Stimulated activated CD8-positive, alpha-beta memory T cell treated with anti-CD3 and anti-CD28 coated beads, Interleukin-2, amount 100 ng/mL, for 48 hours (primary cell): ENCODE measurements around the gene CD22.
"Not testable (repeated sequence)": the region's sequence is repeated elsewhere in the genome, so short reads cannot be mapped to it uniquely, and the experiment has no call there.

Source experiments
- DNase-seq, 2 donors: peaks; one replicate each; pipeline ENCODE4 v3.0.0-alpha.2; 2020; ENCODE audit warnings: low read depth in 2 of 2

Gene CD22

DNA sequence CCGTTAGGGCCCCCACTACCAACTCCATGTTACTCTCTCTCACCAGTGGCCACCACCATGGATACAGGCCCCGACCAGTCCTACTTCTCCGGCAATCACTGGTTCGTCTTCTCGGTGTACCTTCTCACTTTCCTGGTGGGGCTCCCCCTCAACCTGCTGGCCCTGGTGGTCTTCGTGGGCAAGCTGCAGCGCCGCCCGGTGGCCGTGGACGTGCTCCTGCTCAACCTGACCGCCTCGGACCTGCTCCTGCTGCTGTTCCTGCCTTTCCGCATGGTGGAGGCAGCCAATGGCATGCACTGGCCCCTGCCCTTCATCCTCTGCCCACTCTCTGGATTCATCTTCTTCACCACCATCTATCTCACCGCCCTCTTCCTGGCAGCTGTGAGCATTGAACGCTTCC is 29.8 kb downstream of the CD22 start:
- not testable (repeated sequence) for DNase-seq

DNA sequence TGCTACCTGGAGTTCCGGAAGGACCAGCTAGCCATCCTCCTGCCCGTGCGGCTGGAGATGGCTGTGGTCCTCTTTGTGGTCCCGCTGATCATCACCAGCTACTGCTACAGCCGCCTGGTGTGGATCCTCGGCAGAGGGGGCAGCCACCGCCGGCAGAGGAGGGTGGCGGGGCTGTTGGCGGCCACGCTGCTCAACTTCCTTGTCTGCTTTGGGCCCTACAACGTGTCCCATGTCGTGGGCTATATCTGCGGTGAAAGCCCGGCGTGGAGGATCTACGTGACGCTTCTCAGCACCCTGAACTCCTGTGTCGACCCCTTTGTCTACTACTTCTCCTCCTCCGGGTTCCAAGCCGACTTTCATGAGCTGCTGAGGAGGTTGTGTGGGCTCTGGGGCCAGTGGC is 30.4 kb downstream of the CD22 start:
- not testable (repeated sequence) for DNase-seq

DNA sequence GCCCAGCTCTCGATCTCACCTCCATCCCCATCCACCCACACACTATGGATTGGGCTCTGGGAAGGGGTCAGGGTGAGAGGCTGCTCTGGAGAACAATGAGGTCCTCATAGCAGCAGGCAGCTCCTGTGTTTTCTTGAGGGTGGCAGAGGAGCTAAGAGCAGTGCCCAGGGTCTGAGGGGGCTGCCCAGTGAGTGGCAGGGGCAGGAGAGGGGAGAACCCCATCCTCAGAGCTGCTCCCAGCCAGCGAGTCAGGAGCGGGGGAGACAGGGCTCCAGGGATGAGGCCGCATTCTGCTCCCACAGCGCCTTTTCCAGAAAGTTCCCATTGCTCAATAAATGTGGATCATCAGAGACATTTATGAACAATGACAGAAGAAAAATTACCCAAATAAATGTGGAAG is 31.1 kb downstream of the CD22 start:
- not testable (repeated sequence) for DNase-seq

DNA sequence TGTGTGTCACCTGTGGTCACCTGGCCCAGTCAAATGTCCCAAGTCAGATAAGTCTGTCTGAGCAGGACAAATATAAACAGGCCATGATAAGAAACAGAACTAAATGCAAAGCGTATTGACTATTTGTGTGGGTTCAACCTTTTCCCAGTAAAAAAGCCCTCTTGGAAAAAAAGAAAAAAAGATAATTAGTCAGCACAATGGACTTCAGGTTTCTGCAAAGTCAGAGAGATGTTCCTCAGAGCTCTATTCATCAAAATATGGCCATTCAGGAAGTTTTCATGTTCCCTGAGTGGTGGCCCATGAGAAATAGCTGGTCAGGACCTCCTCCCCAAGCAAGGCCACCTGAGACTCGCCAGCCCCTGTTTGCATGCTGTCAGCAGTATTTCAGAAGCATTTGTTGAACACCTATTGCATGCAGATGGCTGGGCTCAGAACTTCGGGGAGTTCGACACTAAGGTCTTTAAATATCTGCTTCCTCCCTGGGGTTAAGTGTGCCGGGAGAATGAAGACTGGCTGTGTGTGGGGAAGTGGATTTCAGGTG is 32.0 kb downstream of the CD22 start:
- DNase-seq, result no peak

DNA sequence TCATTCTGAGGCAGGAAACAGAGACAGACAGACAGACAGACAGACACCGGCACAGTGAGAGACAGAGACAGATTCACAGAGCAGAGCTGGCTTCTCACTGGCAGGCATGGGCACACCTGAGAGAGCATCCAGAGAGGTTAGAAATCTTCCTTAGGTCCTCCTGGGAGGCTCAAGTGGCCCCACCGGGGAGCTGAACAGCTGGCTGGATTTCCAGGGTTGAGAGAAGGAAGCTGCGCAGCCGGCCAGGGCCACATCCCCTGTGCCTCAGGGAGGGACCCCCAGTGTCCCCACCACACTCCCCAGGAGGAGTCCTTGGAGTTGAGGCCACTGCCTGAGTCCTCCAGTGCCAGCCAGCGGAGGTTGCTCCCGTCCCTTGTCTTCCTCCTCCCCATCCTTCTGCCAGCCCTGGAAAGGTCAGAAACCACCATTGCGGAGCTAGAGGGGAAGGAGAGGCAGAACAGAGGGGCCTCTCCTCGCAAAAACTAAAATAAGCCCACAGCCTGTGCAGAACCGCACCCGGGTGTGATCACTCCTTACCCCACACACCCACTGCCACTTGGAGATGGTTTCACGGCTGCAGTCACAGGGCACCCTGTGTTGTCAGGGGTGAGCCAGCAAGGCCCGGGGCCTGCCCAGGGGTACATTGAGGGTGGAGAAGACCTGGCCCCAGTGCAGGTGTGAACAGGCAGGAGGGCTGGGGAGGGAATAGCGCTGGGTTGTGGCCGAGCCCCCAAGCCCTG is 33.4 kb downstream of the CD22 start:
- DNase-seq, result no peak

DNA sequence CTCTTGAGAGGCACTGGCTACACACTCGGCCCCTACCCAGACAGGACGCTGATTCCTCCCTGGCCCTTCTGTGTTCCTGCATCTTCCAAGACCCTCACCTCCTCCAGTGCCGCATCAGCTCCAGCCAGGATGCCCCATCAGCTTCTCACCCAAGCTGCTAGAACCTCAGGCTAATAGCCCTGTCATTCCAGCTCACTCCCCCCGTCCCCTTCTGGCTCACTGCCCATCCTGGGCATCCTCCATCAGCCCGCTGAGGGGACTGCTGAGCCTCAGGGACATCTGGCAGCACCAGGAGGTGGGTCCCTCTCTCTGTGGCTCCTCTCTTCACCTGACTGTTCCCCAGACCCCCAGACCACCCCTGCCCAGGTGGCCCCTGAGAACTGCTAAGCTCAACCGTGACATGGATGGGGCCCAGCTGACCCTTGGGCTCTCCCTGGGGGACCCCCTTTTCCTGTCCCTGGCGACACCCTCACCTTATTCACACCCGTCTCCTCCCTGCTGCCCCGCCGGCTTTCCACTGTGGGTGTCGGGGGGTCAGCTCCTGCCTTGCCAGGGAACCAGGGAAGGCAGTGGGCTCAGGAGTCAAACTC is 34.1 kb downstream of the CD22 start:
- no peak for DNase-seq

DNA sequence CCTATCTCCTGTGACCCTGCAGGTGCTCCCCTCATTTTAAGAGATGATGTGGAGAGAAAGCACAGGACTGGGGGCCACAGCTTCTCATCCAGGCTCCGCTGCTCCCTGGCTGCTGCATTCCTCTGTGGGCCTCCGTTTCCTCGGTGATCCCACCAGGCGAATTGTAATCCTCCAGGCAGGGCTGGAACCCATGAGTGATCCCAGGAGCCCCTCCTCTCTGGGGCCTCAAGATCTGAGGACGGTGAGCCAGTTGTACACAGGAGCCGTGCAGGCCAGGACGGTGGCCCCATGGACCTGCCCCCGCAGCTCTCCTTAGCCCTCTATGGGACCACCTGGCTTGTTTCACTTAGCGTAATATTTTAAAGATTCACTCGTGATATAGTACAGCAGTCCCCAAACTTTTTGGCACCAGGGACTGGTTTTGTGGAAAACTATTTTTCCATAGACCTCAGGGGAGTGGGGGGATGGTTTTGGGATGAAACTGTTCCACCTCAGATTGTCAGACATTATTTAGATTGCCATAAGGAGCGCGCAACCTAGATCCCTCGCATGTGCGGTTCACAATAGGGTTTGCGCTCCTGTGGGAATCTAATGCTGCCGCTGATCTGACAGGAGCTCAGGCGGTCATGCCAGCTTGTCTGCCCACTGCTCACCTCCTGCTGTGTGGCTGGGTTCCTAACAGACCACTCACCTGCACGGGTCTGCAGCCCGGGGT is 34.9 kb downstream of the CD22 start:
- DNase-seq, result no peak

DNA sequence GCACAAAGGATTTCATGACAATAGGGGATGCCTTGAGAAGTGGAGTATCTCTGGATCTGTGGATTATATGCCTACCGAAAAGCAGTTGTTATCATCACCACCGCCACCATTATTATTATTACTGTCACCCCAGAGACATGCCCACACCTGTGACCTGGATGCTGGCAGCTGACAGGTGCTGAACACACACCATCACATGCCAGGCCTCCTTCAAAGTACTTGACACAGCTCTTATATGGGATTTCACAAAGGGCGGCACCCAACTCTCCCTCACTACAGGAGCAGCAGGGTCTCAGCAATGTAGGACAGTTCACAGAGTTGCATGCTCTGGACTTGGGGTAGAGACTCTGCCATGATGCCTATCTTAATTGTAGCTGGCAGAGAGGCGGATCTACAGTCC is 36.3 kb downstream of the CD22 start:
- DNase-seq, result no peak

DNA sequence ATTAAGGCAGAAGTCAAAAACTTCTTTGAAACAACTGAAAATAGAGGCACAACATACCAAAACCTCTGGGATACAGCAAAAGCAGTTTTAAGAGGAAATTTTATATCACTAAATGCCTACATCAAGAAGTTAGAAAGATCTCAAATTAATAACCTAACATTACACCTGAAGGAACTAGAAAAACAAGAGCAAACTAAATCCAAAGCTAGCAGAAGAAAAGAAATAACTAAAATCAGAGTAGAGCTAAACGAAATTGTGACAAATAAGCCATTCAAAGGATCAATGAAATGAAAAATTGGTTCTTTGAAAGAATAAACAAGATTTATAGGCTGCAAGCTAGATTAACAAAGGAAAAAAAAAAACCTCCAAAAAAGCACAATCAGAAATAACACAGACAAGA is 39.4 kb downstream of the CD22 start:
- DNase-seq, result no peak

DNA sequence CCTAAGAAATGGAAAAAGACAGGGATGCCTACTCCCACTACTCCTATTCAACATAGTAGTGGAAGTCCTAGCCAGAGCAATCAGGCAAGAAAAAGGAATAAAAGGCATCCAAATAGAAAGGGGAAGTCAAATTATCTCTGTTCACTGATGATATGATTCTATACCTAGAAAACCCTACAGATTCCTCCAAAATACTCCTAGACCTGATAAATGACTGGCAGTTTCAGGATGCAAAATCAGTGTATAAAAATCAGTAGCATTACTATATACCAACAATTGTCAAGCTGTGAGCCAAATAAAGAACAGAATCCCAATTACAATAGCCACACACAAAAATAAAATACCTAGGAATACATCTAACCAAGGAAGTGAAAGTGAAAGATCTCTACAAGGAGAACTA is 40.5 kb downstream of the CD22 start:
- no peak for DNase-seq

DNA sequence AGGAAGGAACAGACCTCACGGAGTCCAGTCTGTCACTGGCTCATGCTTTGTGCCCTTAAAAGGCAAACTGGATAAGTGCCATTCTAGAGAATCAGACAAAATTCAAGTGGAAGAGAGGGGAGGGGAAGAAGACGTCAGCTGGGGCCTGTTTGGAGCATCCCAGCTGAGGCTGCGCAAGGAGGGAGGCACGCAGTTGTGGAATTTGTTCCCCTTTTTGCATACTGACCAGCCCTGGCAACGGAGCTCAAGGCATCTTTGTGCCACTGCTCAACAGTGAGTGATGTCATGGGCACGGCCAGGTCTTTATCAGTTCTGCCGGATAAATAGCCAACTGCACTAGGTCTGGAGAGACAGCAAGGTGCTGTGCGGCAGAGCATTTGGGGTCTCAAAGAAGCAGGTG is 41.7 kb downstream of the CD22 start, which contains the start of gene GPR42:
Gene GPR42, plus strand, starts transcription at position 347 of the 400 bp plus-strand sequence. CDS start 292 bp downstream, outside the sequence.
- no peak for DNase-seq

DNA sequence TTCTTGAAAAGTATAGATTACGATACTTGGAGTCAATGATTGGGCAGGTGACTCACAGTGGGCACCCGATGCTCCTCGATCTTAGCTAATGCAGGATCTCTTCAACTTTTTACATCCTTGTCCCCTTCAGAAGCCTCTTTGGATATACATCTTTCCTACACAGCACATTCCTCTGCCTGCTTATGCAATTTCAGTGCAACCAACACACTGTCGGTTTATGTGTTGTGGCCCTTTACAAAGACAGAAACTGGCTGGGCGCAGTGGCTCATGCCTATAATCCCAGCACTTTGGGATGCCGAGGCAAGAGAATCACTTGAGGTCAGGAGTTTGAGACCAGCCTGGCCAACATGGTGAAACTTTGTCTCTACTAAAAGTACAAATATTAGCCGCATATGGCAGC is 44.5 kb downstream of the CD22 start:
- no peak for DNase-seq

DNA sequence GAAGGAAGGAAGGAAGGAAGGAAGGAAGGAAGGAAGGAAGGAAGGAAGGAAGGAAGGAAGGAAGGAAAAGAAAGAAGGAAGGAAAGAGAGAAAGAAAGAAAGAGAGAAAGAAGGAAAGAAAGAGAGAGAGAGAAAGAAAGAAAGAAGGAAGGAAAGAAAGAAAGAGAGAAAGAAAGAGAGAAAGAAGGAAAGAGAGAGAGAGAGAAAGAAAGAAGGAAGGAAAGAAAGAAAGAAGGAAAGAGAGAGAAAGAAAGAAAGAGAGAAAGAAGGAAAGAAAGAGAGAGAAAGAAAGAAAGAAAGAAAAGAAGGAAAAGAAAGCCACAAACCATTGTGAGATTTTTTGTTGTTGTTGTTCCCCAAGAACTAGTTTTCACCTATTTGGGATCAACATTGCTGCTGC is 45.0 kb downstream of the CD22 start:
- not testable (repeated sequence) for DNase-seq

DNA sequence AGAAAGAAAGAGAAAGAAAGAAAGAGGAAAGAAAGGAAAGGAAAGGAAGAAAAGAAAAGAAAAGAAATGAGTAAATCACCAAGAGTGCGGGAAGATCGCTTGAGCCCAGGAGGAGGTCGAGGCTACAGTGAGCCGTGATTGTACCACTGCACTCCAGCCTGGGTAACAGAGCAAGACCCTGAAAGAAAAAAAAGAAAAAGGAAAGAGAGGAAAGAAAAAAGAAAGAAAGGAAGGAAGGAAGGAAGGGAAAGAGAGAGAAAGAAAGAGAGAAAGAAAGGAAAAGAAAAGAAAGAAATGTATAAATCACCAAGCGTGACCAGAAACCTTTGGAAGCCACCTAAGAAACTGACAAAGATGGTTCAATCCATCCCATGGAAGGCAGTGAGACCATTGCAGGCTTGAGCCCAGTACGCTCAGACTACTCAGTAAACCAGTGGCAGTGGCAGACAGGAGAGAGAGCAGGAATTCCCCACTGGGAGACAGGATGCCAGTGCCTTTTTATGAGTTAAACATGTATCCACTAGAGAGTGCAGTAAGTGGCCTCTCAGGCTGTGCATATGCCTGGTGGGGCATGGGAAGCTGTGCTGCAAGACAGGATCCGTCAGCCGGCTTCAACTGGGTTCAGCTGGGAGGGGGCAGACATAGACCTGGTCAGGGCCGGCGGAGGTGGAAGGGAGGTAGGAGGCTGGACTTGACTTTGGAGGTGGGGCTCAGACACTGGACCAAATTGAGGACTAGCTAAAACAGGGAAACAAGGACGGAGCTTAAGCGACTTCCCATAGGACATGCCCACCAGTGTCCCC is 46.7 kb downstream of the CD22 start:
- DNase-seq, result no peak

DNA sequence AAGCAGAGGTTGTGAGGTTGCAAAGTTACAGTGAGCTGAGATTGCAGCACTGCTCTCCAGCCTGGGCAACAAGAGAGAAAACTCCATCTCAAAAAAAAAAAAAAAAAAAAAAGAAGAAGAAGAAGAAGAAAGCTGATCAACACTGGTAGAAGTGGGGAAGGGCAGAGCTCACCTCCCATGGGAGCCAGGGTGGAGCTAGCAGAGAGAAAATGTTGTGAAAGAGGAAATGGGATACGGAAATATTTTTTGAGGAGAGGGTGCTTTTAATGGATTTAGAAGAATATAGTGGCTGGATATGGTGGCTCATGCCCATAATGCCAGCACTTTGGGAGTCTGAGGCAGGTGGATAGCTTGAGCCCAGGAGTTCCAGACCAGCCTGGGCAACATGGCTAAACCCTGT is 48.7 kb downstream of the CD22 start:
- no peak for DNase-seq

DNA sequence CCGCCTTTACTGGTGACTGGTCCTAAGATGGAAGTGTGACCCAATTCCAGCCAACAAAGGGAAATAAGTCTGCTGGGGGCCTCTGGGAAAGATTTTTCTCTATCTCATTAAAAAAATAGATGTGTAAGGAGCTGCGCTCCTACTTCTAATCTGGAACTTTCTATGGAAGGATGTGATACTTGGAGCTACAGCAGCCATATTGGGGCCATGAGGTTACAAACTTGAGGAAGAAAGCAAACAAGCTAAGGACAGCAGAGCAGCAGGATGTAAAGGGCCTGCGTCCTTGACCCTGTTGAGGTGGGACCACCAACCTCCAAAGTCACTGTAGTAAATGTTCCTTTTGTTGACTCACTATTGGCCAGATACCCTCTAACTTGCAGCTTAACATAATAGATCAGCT is 49.4 kb downstream of the CD22 start:
- DNase-seq, result no peak

DNA sequence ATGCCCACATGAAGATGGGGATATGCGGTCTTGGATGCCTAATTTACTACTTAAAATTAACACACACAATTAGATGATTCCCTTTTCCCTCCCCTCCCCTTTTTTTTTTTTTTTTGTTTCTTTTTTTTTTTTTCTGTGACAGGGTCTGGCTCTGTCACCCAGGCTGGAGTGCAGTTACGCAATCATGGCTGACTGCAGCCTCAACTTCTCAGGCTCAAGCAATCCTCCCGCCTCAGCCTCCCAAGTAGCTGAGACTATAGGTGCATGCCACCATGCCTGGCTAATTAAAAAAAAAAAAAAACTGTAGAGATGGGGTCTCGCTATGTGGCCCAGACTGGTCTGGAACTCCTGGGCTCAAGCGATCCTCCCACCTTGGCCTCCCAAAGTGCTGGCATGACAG is 50.6 kb downstream of the CD22 start:
- DNase-seq, result not testable (repeated sequence)

DNA sequence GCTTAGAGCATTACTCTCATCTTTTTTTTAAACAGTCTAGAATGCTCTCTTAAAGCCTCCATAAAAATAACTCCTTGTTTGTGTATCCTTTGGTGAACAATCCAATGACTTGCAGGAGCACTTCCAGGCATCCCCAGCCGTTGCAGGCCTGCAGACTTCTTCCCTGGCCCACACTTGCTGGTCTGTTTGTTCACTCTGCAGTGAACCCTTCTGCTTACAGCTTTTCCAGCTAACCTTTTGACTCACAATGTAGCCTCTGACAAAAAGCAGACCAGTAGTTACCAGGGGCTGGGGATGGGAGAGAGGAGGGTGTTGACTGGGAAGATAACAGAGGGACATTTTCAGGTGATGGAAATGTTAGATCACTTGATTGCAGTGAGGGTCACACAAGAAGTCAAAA is 51.0 kb downstream of the CD22 start:
- DNase-seq, result no peak

DNA sequence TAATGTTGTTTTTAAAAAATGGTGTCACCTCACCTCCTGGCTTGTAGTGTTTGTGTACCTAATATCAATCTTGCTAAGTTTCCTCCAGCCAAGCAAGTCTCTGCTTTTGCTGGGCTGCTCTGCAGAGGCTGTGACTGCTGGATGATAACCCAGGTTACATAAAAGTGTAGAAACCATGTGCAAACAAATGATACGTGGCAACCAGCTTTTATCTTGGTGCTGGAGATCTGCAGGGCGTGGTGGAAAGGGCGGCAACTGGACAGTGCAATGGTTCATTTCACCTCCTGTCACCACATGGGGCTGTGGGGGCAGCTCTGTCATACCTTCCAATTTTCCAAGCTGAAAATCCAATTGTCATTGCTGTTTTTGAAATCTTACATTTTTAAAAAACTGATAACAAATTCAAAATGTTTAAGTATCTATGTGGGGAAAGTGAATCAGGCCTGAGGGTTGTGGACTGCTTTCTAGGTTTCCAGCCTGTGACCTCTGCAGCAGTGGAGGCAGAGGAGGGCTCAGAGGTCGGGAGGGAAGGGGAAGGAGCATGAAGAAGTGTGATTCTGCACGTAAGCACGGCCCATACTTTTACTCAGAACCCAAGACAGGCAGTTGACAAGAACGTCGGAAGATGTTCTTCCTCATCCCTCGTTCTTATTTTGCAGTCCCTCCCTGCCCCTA is 51.6 kb downstream of the CD22 start:
- DNase-seq, result no peak

DNA sequence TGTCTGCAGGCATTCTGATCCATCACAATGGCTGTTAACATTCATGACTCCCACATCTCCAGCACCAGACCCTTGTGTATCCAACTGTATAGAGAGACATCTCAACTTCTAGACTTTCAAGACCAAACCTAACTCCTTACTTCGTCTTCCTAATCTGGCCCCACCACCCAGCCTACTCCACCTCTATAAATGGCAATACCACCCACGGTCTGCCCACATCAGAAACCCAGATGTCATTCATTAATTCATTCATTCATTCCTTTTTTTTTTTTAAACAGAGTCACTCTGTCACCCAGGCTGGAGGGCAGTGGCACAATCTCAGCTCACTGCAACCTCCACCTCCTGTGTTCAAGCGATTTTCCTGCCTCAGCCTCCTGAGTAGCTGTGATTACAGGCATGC is 52.3 kb downstream of the CD22 start:
- no peak for DNase-seq

DNA sequence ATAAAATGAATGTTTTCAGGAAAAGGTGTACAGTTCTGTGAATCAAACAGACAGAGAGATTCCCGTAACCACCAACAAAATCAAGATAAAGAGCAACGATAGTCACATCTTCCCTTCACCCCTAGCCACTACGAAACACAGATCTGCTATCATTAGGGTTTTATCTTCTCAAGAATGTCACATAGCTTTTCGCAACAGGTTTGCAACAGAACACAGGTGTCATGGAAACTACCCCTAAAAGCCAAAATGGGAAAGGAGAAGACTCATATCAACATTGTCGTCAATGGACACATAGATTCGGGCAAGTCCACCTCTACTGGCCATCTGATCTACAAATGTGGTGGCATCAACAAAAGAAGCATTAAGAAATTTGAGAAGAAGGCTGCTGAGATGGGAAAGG is 52.9 kb downstream of the CD22 start:
- no peak for DNase-seq
